GM23338 (cell line): ENCODE measurements around the gene CHMP5. TPM values are rescaled to one million over a fixed set of nuclear protein-coding genes. Genes with fewer than 3 reads are reported as not detected.

Source experiments
- ATAC-seq: fragments of 200-7000 bp; cut with Tn5 transposase; 3 replicates; pipeline ENCODE4 v1.9.1; 2020
- DNase-seq: peaks from one replicate; pipeline ENCODE4 v3.0.0-alpha.2; 2015; ENCODE audit warnings: low spot score
- H2AFZ ChIP-seq: fragments of 200-600 bp; sonication (generic); 2 replicates; pipeline ENCODE4 v1.8.0; 2016; ENCODE audit warnings: antibody characterized with exemption, mild to moderate bottlenecking, moderate library complexity
- H3F3A ChIP-seq: fragments of 200-600 bp; sonication (generic); replicated peaks from 2 replicates; pipeline ENCODE4 v1.8.0; 2017; ENCODE audit warnings: antibody characterized with exemption, mixed run types, low read depth
- H3K27ac ChIP-seq: fragments of 200-600 bp; sonication (generic); 2 replicates; pipeline ENCODE4 v1.6.1; 2016; ENCODE audit warnings: low read depth
- H3K27me3 ChIP-seq: fragments of 200-600 bp; sonication (generic); 2 replicates; pipeline ENCODE4 v1.8.0; 2016; ENCODE audit warnings: mild to moderate bottlenecking, mixed run types, moderate library complexity; ENCODE audit not compliant: insufficient read depth
- H3K36me3 ChIP-seq: fragments of 200-600 bp; sonication (generic); 2 replicates; pipeline ENCODE4 v1.8.0; 2016; ENCODE audit warnings: mild to moderate bottlenecking; ENCODE audit not compliant: insufficient read depth
- H3K4me1 ChIP-seq: fragments of 200-600 bp; sonication (generic); 2 replicates; pipeline ENCODE4 v1.8.0; 2016; ENCODE audit warnings: mild to moderate bottlenecking, moderate library complexity; ENCODE audit not compliant: insufficient read depth
- H3K4me2 ChIP-seq: fragments of 200-600 bp; sonication (generic); 2 replicates; pipeline ENCODE4 v1.7.1; 2017; ENCODE audit warnings: mixed run types
- H3K4me3 ChIP-seq: fragments of 200-600 bp; sonication (generic); 2 replicates; pipeline ENCODE4 v1.6.1; 2016; ENCODE audit warnings: mixed run types
- H3K79me2 ChIP-seq: fragments of 200-600 bp; sonication (generic); replicated peaks from 2 replicates; pipeline ENCODE4 v1.8.0; 2017; ENCODE audit warnings: mild to moderate bottlenecking; ENCODE audit not compliant: insufficient read depth
- H3K9me2 ChIP-seq: fragments of 200-600 bp; sonication (generic); 2 replicates; pipeline ENCODE4 v1.8.0; 2017; ENCODE audit not compliant: insufficient read depth
- H4K20me1 ChIP-seq: fragments of 200-600 bp; sonication (generic); replicated peaks from 2 replicates; pipeline ENCODE4 v1.8.0; 2017; ENCODE audit warnings: mild to moderate bottlenecking; ENCODE audit not compliant: insufficient read depth
- H3K27ac Mint-ChIP-seq: 2 replicates; pipeline ENCODE4 v1.8.0; 2020; ENCODE audit warnings: inconsistent platforms, mild to moderate bottlenecking, moderate library complexity, mixed read lengths
- H3K27me3 Mint-ChIP-seq: 3 replicates; pipeline ENCODE4 v1.8.0; 2022; ENCODE audit warnings: low read depth, mild to moderate bottlenecking, moderate library complexity, mixed read lengths, inconsistent platforms; ENCODE audit not compliant: insufficient read depth, poor library complexity
- H3K36me3 Mint-ChIP-seq: 3 replicates; pipeline ENCODE4 v1.8.0; 2021; ENCODE audit warnings: low read depth, mild to moderate bottlenecking, inconsistent platforms, moderate library complexity, mixed read lengths
- H3K4me1 Mint-ChIP-seq: 3 replicates; pipeline ENCODE4 v1.8.0; 2020; ENCODE audit warnings: mild to moderate bottlenecking, inconsistent platforms, mixed read lengths
- H3K4me3 Mint-ChIP-seq: 3 replicates; pipeline ENCODE4 v1.8.0; 2021; ENCODE audit warnings: moderate library complexity, mild to moderate bottlenecking, inconsistent platforms, mixed read lengths
- H3K9me3 Mint-ChIP-seq: 3 replicates; pipeline ENCODE4 v1.8.0; 2020; ENCODE audit warnings: moderate library complexity, mild to moderate bottlenecking, inconsistent platforms, mixed read lengths
- CREB1 ChIP-seq: fragments of 250-450 bp; sonication (Bioruptor Pico); IDR thresholded peaks from 2 replicates; pipeline ENCODE4 v1.5.0; 2020; ENCODE audit warnings: low read depth, mild to moderate bottlenecking, moderate library complexity
- CTCF ChIP-seq, 2 experiments: fragments of 200-600 bp in 1 of 2; sonication (generic) in 1 of 2; conservative IDR thresholded peaks; 2 replicates each; pipeline versions ENCODE4 v1.5.1 to v1.6.1; 2016 to 2017; ENCODE audit warnings: antibody characterized with exemption in 2 of 2, low read depth in 2 of 2, mild to moderate bottlenecking in 2 of 2, moderate library complexity in 1 of 2
- ETS1 ChIP-seq: IDR thresholded peaks from 2 replicates; pipeline ENCODE4 v1.6.1; 2016; ENCODE audit warnings: antibody characterized with exemption
- EZH2 ChIP-seq: fragments of 200-600 bp; sonication (generic); IDR thresholded peaks from one replicate; pipeline ENCODE4 v1.8.0; 2017; ENCODE audit warnings: antibody characterized with exemption, mild to moderate bottlenecking, low read depth; ENCODE audit not compliant: unreplicated experiment
- EZH2phosphoT487 ChIP-seq: fragments of 200-600 bp; sonication (generic); IDR thresholded peaks from one replicate; pipeline ENCODE4 v1.8.1; 2018; ENCODE audit warnings: antibody characterized with exemption; ENCODE audit not compliant: unreplicated experiment
- JUNB ChIP-seq: IDR thresholded peaks from one replicate; pipeline ENCODE4 v1.6.1; 2016; ENCODE audit warnings: antibody characterized with exemption; ENCODE audit not compliant: unreplicated experiment
- NANOG ChIP-seq: IDR thresholded peaks from 2 replicates; pipeline ENCODE4 v1.6.1; 2016; ENCODE audit warnings: antibody characterized with exemption, borderline replicate concordance
- POLR2AphosphoS5 ChIP-seq: IDR thresholded peaks from 2 replicates; pipeline ENCODE4 v1.6.1; 2016; ENCODE audit warnings: antibody characterized with exemption, low read depth
- STAT1 ChIP-seq: IDR thresholded peaks from one replicate; pipeline ENCODE4 v1.6.1; 2016; ENCODE audit warnings: antibody characterized with exemption; ENCODE audit not compliant: unreplicated experiment
- ZNF114 ChIP-seq: fragments of 250-450 bp; sonication (Bioruptor Pico); IDR thresholded peaks from 2 replicates; pipeline ENCODE4 v1.5.0; 2020; ENCODE audit warnings: mild to moderate bottlenecking, moderate library complexity
- ZNF331 ChIP-seq: fragments of 250-450 bp; sonication (Bioruptor Pico); IDR thresholded peaks from 2 replicates; pipeline ENCODE4 v1.5.0; 2020; ENCODE audit warnings: low read depth, mild to moderate bottlenecking, moderate library complexity
- ZNF462 ChIP-seq: fragments of 250-450 bp; sonication (Bioruptor Pico); IDR thresholded peaks from 2 replicates; pipeline ENCODE4 v1.5.0; 2020; ENCODE audit warnings: mild to moderate bottlenecking, moderate library complexity
- polyA plus RNA-seq: library from polyadenylated mRNA; unstranded; fragments of >200 nt; fragmentation: Nextera tagmentation; extraction: Ambion mirVana; gene quantifications from 2 replicates; pipeline ENCODE4 v1.2.1, GENCODE V29; 2016
- total RNA-seq: library from RNA; depleted of rRNA; stranded (reverse); fragments of >200 nt; shearing (Covaris generic); gene quantifications from 2 replicates; pipeline ENCODE4 v1.2.3, GENCODE V29; 2014
- TF ChIP-seq, protein P1 (sequence below): IDR thresholded peaks from one replicate; pipeline ENCODE4 v1.6.1; 2018; ENCODE audit warnings: antibody characterized with exemption; ENCODE audit not compliant: unreplicated experiment

CHMP5 gene
- total and polyA plus RNA-seq, 2 experiments from 2014 or later, result 30.9 to 77.8 TPM

- H3K36me3 Mint-ChIP-seq, result no peaks in the 10 kb centered on the region
- H3K4me3 Mint-ChIP-seq, result no peak overlapping the region
- no peaks in the 10 kb centered on the region for H3K4me1 Mint-ChIP-seq
- Histone ChIP-seq H2AFZ (no peak overlapping the region), H3K36me3 (no peaks in the 10 kb centered on the region), H4K20me1 (no peaks in the 10 kb centered on the region), H3F3A (no peaks in the 10 kb centered on the region), H3K79me2 (no peaks in the 10 kb centered on the region), H3K4me3 (no peak overlapping the region), H3K27me3 (no peaks in the 10 kb centered on the region), H3K4me1 (no peaks in the 10 kb centered on the region), H3K4me2 (no peak overlapping the region), H3K27ac (no peak overlapping the region), H3K9me2 (no peaks in the 10 kb centered on the region)
- TF ChIP-seq POLR2AphosphoS5, result no peak
- TF ChIP-seq STAT1, result no peak
- TF ChIP-seq, protein P1, sequence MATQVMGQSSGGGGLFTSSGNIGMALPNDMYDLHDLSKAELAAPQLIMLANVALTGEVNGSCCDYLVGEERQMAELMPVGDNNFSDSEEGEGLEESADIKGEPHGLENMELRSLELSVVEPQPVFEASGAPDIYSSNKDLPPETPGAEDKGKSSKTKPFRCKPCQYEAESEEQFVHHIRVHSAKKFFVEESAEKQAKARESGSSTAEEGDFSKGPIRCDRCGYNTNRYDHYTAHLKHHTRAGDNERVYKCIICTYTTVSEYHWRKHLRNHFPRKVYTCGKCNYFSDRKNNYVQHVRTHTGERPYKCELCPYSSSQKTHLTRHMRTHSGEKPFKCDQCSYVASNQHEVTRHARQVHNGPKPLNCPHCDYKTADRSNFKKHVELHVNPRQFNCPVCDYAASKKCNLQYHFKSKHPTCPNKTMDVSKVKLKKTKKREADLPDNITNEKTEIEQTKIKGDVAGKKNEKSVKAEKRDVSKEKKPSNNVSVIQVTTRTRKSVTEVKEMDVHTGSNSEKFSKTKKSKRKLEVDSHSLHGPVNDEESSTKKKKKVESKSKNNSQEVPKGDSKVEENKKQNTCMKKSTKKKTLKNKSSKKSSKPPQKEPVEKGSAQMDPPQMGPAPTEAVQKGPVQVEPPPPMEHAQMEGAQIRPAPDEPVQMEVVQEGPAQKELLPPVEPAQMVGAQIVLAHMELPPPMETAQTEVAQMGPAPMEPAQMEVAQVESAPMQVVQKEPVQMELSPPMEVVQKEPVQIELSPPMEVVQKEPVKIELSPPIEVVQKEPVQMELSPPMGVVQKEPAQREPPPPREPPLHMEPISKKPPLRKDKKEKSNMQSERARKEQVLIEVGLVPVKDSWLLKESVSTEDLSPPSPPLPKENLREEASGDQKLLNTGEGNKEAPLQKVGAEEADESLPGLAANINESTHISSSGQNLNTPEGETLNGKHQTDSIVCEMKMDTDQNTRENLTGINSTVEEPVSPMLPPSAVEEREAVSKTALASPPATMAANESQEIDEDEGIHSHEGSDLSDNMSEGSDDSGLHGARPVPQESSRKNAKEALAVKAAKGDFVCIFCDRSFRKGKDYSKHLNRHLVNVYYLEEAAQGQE, result no peak
- no peak for TF ChIP-seq JUNB
- no peak for TF ChIP-seq ZNF331 (CRISPR knock-in tag)
- no peak for TF ChIP-seq ETS1
- no peak for TF ChIP-seq NANOG
- no peak for TF ChIP-seq CTCF (conservative IDR thresholded peaks at IDR 0.05; ENCODE audit: low read depth in 2 of 2)
- no peak for TF ChIP-seq ZNF462 (CRISPR knock-in tag)
- TF ChIP-seq CREB1 (CRISPR knock-in tag), result no peak
- TF ChIP-seq EZH2, result no peak
- TF ChIP-seq ZNF114 (CRISPR knock-in tag), result no peak
- no peak for TF ChIP-seq EZH2phosphoT487
- H3K9me3 Mint-ChIP-seq, result no peaks in the 10 kb centered on the region; the same call in 2 of the 3 replicates
- H3K27ac Mint-ChIP-seq, result no peak overlapping the region
- ATAC-seq (no peak), DNase-seq (no peak)
- H3K27me3 Mint-ChIP-seq, result peaks cover 5% of the 10 kb centered on the region
Measured at GRCh38 chr9:33244137-33244784, 20.6 kb upstream of the CHMP5 start.
